Gastroesophageal sphincter (tissue), 4 donors: ENCODE results near the gene GRAMD1C. TPM values are rescaled to one million over a fixed set of nuclear protein-coding genes. Genes with fewer than 3 reads are reported as not detected.
"Not testable (repeated sequence)": the region's sequence is repeated elsewhere in the genome, so short reads cannot be mapped to it uniquely, and the experiment has no call there.

Experiments used
- ATAC-seq: fragments of 150-250 bp; one replicate; pipeline ENCODE4 v1.9.1; 2016; ENCODE audit warnings: mild to moderate bottlenecking, moderate library complexity
- H3K27ac ChIP-seq, 4 donors: fragments of 200-600 bp; sonication (generic) in 3 of 4; 1 replicate in 3 of 4; 2 replicates in 1 of 4; pipeline ENCODE4 v1.5.1; 2016 to 2019
- H3K27me3 ChIP-seq: fragments of 200-600 bp; sonication (generic); one replicate; pipeline ENCODE4 v1.5.1; 2019
- H3K36me3 ChIP-seq, 2 donors: fragments of 200-600 bp; sonication (generic); one replicate each; pipeline ENCODE4 v1.5.1; 2019; ENCODE audit warnings: control low read depth in 1 of 2
- H3K4me1 ChIP-seq, 3 donors: fragments of 200-600 bp; sonication (generic); 1 replicate in 2 of 3; 2 replicates in 1 of 3; pipeline ENCODE4 v1.5.1; 2016 to 2019; ENCODE audit warnings: control low read depth in 2 of 3
- H3K4me3 ChIP-seq, 2 donors: fragments of 200-600 bp; sonication (generic); one replicate each; pipeline ENCODE4 v1.5.1; 2019; ENCODE audit warnings: mild to moderate bottlenecking in 1 of 2, moderate library complexity in 1 of 2
- H3K9me3 ChIP-seq, 3 donors: fragments of 200-600 bp; sonication (generic); one replicate each; pipeline ENCODE4 v1.5.1; 2017 to 2019; ENCODE audit warnings: control low read depth in 2 of 3
- CTCF ChIP-seq, 4 experiments: fragments of 200-600 bp in 2 of 4; fragments of 450-650 bp in 2 of 4; sonication (generic) in 1 of 4; IDR thresholded peaks; one replicate each; pipeline ENCODE4 v1.5.1; 2017 to 2019; ENCODE audit warnings: antibody characterized with exemption in 4 of 4, mild to moderate bottlenecking in 2 of 4, moderate library complexity in 2 of 4
- EP300 ChIP-seq: sonication (generic); formaldehyde crosslinking; IDR thresholded peaks from one replicate; pipeline ENCODE4 v1.6.1; 2017; ENCODE audit warnings: antibody characterized with exemption, mild to moderate bottlenecking
- POLR2A ChIP-seq, 2 donors: fragments of 450-650 bp; IDR thresholded peaks; one replicate each; pipeline ENCODE4 v1.6.1; 2017; ENCODE audit warnings: antibody characterized with exemption in 2 of 2, mild to moderate bottlenecking in 2 of 2, moderate library complexity in 1 of 2
- POLR2AphosphoS5 ChIP-seq: sonication (generic); formaldehyde crosslinking; IDR thresholded peaks from one replicate; pipeline ENCODE4 v1.6.1; 2017; ENCODE audit warnings: antibody characterized with exemption
- WGBS, 2 donors: methylation state at CpG; one replicate each; pipeline ENCODE4 v1.1.5; 2018; ENCODE audit warnings: low coverage in 1 of 2; 5-methylcytosine and 5-hydroxymethylcytosine counted together
- total RNA-seq, 4 donors: library from RNA; depleted of rRNA; stranded (reverse); fragments of >200 nt; gene quantifications; one replicate each; pipeline ENCODE4 v1.1.0, GENCODE V29; 2016

The GRAMD1C gene
- total RNA-seq, 4 donors from 2014 or later = 0.54 to 3.6 (median 1.4) TPM; not detected in 1

- Histone ChIP-seq H3K36me3 (no peaks in the 10 kb centered on the region), H3K9me3 (no peaks in the 10 kb centered on the region), H3K27me3 (no peaks in the 10 kb centered on the region), H3K4me3 (no peak overlapping the region), H3K4me1 (peaks cover 0 to 7% (median 0%) of the 10 kb centered on the region in 3 donors), H3K27ac (no peak overlapping the region)
- 40 to 57% methylated on average over 1 to 2 of the region's 2 CpGs for WGBS, 2 donors
- ATAC-seq = no peak
- TF ChIP-seq POLR2A (IDR thresholded peaks at IDR 0.05) (no peak), CTCF (IDR thresholded peaks at IDR 0.05) (no peak), EP300 (no peak), POLR2AphosphoS5 (no peak)
These were observed 963 bp downstream of the GRAMD1C start for GRCh38 chr3:113839551-113839950.

GRCh38 chr3:113844622-113845222, 6.1 kb downstream of the GRAMD1C start:
- no peak overlapping the region for H3K27ac ChIP-seq
- H3K36me3 ChIP-seq = no peaks in the 10 kb centered on the region
- no peak for TF ChIP-seq POLR2AphosphoS5
- peak; percentile 16 to 53 (median 41) for TF ChIP-seq CTCF (IDR thresholded peaks at IDR 0.05)
- H3K4me1 ChIP-seq = no peaks in the 10 kb centered on the region
- 36 to 55% methylated on average over 4 of the region's 4 CpGs for whole genome bisulfite sequencing, 2 donors
- no peak overlapping the region for H3K4me3 ChIP-seq
- H3K27me3 ChIP-seq = no peaks in the 10 kb centered on the region
- H3K9me3 ChIP-seq = no peaks in the 10 kb centered on the region
- no peak for ATAC-seq

- Histone ChIP-seq H3K27ac (no peak overlapping the region), H3K27me3 (no peaks in the 10 kb centered on the region), H3K4me3 (no peak overlapping the region), H3K9me3 (no peaks in the 10 kb centered on the region), H3K36me3 (no peaks in the 10 kb centered on the region), H3K4me1 (no peaks in the 10 kb centered on the region)
- no peak for ATAC-seq
- TF ChIP-seq POLR2A (IDR thresholded peaks at IDR 0.05) (no peak), POLR2AphosphoS5 (no peak), EP300 (no peak), CTCF (IDR thresholded peaks at IDR 0.05) (no peak)
These were observed 8.7 kb downstream of the GRAMD1C start for GRCh38 chr3:113847247-113847646.

DNA sequence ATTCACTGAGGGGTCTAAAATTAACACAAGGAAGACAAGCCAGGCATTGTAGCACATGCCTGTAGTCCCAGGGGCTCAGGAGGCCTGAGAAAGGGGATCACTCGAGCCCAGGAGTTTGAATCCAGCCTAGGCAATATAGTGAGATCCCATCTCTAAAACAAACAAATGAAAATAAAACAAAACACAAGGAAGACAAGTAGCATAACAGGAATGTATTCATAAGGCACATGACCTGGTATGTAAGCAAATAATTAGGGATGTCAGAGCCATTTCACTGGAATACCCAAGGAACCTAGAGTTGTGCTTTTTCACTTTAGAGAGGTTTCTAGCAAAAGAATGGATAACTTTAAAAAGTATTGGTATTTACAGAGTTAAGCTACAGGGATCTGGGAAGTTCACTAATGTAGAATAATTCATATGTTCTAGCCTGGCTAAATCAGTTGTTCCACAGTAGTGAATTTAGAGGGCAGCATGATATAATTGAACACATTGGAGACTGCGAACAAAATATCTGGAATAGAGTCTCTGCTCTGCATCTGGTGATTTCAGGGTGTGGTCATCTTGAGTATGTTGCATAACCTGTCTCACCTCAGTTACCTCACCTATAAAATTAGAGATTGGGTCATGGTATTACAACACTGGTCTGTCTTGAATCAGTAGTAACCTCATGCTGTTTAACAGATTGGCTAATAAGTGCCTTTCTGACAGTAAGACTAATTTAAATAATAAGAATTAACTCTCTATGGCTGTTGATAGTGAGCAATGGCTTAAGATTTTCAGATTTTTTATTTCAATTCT, 9.3 kb downstream of the GRAMD1C start:
- Histone ChIP-seq H3K36me3 (no peaks in the 10 kb centered on the region), H3K27ac (no peak overlapping the region), H3K4me1 (no peaks in the 10 kb centered on the region), H3K9me3 (no peaks in the 10 kb centered on the region), H3K4me3 (no peak overlapping the region), H3K27me3 (no peaks in the 10 kb centered on the region)
- no peak for ATAC-seq
- WGBS, 2 donors = 75 to 89% methylated on average over 2 of the region's 2 CpGs
- TF ChIP-seq POLR2AphosphoS5 = no peak
- TF ChIP-seq EP300 = no peak
- no peak for TF ChIP-seq POLR2A (IDR thresholded peaks at IDR 0.05)
- no peak for TF ChIP-seq CTCF (IDR thresholded peaks at IDR 0.05)

GRCh38 chr3:113849071-113849470, 10.5 kb downstream of the GRAMD1C start:
- not testable (repeated sequence) for H3K27me3 ChIP-seq, H3K4me3 ChIP-seq, H3K36me3 ChIP-seq, H3K27ac ChIP-seq, H3K4me1 ChIP-seq, ATAC-seq, H3K9me3 ChIP-seq
- WGBS, 2 donors = 76 to 100% methylated on average over 1 to 2 of the region's 3 CpGs

GRCh38 chr3:113849841-113850240, 11.3 kb downstream of the GRAMD1C start:
- not testable (repeated sequence) for H3K27ac ChIP-seq, H3K4me3 ChIP-seq, H3K9me3 ChIP-seq, H3K4me1 ChIP-seq, H3K36me3 ChIP-seq, ATAC-seq, H3K27me3 ChIP-seq
- WGBS, 2 donors = 100% methylated on average over 1 of the region's 22 CpGs; no CpG with 5 or more reads in 1 of the 2 donors

DNA sequence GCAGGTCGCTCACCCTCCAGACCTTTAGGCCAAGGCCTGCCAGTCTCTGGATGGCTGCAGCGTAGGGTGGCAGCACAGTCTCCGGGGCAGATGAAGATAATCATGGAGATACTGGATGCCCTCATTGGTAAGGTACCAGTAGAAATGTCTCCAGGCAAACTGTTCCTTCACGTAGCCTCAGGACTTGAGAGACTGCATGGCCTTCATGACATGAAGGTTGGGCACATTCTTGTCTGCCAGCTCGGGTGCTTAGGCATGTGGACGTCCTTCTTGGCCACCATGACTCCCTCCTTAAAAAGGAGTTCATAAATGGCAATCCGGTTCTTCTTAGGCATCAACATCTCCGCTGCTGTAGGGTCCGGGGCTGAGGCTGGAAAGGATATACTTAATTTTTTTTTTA, 11.8 kb downstream of the GRAMD1C start:
- H3K27me3 ChIP-seq, H3K4me1 ChIP-seq, H3K36me3 ChIP-seq, ATAC-seq, H3K9me3 ChIP-seq, H3K27ac ChIP-seq, H3K4me3 ChIP-seq: not testable (repeated sequence)
- WGBS, 2 donors = 98% methylated on average over 8 of the region's 9 CpGs; no CpG with 5 or more reads in 1 of the 2 donors
